Stimulated activated CD8-positive, alpha-beta memory T cell treated with anti-CD3 and anti-CD28 coated beads, Interleukin-2, amount 100 ng/mL, for 1 hour (primary cell): ENCODE results near the gene AGPAT3.
A peak's percentile ranks its signal among the peaks of the same experiment; 100 is the strongest.

Experiments used
- DNase-seq, 2 donors: peaks; one replicate each; pipeline ENCODE4 v3.0.0-alpha.2; 2020; ENCODE audit warnings: low read depth in 2 of 2

Gene AGPAT3

GRCh38 chr21:43935711-43936110 is 70.7 kb downstream of the AGPAT3 start:
- no peak for DNase-seq

DNA sequence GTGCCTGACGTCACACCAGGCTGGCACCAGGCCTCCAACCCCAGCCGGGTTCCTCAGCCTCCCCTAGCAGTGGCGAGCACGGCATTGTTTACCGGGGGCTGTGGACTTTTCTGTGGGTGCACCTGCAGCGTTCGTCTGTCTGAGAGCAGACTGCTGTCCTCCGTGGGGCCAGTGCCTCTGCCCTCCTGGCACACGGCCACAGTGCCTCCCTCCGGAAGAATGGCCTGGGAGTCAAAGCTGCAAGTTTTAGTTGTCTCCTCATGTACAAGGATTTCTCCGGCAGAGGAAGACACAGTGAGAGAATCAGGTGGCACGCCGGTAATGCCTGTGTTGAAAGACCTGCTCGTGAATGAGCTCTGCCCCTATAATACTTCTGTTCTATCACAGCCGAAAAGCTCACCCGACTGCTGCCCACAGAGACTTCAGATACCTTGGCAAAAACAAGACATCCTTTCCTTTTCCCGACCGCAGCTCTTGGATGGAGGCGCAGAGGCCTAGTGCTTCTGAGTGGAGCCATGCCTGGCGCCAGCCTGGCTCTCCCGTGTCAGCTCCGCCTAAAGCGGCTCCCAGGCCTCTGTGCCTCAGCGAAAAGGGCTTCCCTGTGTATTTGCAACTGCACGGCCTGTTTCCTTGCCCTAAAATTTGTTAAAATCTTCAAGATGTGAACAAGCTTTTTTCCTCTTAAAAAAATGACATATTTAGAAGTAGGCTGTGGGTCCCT is 71.4 kb downstream of the AGPAT3 start:
- DNase-seq = no peak

DNA sequence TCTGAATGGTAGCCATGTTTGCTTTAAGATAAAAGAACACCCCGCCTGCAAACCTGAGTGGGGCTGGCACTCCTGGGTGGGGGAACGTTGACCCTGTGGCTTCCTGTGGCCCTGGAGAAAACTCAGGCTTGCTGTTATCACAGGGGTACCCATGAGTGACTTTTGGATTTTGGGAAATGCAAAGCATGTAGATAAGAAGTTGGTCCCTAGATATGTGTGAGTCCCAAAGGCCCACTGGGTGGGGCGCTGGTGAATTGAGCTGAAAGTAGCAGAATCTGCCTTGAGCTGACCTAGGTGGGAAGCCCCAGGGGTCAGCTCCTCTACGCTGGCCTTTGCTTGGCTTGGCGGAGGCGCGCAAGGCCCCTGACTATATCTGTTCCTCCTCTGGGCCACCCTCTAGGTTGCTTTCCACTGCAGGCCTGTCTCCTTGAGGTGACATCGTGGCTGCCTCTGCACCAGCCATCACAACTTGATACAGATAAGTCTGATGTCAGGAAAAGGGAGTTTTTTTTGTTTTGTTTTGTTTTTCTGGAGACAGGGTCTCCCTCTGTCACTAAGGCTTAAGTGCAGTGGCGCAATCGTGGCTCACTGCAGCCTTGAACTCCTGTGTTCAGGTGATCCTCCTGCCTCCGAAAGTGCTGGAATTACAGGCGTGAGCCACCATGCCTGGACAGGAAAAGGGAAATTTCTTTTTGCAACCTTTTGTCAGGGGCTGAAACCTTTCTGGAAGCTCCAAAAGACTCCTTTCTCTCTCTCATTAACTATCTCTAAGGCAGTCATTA is 72.2 kb downstream of the AGPAT3 start:
- no peak for DNase-seq

DNA sequence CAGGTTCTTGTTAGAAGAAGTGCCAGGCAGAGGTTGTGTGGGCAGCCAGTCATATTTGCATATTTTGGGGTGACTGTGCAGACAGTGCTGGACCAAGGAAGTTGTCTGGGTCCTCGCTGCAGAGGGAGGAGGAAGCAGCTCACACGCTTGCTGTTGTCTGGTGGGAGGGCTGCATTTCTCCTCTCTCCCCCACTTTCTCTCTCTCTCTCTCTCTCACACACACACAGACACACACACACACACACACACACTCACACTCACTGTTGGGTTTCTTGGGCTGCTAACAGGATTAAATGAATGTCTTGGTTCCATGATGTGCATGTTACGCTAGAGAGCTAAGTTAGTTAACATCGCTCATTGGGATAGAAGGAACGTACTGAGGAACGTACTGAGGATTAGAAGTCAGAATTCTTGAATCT is 72.9 kb downstream of the AGPAT3 start:
- no peak for DNase-seq

- peak; percentile 74 to 87 for DNase-seq
These were observed 73.9 kb downstream of the AGPAT3 start for GRCh38 chr21:43938751-43939442.

GRCh38 chr21:43939443-43940328 is 74.7 kb downstream of the AGPAT3 start:
- no peak for DNase-seq

DNA sequence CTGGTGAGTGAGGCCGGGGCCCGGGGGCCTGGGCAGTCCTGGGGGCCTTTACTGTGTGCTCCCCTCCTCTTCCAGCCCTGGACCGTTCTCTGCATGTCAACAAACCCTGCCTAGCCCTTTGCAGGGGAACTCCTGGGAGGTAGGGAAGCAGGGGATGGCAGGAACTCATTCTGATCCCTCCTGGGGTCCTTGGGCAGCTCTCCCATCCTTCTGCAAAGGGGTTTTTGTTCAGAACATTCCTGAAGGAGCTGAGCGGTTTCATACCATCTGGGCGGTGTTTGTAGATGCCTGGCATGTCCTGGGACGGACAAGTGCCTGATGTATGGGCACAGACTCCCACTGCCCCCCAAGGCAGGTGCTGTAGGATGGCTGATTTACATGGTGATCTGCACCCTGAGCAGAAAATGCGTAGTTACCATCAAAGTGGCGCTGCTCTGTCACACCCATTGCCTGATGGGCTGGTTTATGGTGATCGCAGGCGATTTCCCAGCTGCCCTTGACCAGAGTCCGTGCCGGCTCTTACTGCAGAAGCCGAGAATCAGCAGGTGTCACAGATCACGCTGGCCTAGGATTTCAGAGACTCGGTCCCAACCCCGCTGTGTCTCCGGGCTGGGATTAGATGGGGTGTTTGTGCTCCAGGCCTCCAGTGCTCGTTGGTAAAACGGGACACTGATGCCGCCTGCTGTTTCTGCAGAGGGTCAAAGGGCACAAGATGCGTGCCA is 75.5 kb downstream of the AGPAT3 start:
- DNase-seq = no peak

GRCh38 chr21:43942201-43942600 is 77.2 kb downstream of the AGPAT3 start:
- no peak for DNase-seq

- no peak for DNase-seq
These were observed 77.6 kb downstream of the AGPAT3 start for GRCh38 chr21:43942621-43943020.

DNA sequence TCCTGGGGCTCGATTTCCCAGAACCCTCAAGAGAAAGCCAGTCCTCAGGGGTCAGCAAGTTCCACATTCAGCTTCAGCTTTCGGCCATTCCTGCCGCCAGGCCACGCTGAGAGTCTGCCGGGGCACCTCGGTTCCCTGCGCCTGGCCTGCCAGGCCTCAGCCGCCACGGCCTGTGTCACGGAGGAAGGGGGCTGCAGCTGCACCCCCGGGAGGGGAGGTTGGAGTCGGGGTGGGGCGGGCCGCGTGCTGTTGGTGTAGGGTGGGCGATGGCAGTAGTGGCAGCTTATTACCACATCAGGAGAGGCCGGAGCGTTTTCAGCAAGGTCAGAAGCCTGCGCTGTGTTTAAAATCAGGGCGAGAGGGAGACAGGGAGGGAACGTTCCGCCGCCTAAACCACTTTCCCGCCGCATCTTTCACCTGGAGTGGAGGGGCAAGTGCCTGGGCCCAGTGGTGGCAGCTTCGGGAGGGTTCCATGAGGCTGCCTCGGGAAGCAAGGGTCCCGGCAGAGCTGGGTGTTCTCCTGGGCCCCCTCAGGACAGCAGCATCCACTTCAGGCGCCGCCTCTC is 78.6 kb downstream of the AGPAT3 start:
- DNase-seq = no peak

DNA sequence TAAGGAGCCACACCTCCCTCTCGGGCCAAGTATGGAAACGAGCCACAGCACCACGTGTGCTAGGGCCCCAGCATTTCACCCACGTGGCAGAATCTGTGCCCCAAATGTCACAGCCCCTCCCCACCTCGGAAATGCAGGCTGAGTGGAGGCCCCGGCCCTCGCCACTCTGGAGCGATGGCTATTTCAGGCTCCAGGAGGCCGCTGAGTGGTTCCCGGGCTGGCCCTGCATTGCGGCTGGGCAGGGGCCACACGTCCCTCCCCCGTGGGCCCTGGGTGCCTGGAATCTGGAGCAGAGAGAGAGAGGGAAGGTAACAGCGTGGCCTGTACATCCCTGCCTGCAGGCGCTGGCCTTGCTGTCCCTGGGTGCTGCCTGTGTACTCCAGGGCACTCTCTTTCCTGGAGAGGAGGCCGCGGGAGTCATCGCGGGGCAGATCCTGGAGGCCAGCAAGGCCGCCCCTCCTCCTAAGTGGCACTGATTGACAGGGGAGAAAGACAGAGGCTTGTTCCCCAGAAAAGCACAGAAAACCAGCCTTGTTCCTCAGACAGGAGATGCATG is 79.1 kb downstream of the AGPAT3 start:
- no peak for DNase-seq

DNA sequence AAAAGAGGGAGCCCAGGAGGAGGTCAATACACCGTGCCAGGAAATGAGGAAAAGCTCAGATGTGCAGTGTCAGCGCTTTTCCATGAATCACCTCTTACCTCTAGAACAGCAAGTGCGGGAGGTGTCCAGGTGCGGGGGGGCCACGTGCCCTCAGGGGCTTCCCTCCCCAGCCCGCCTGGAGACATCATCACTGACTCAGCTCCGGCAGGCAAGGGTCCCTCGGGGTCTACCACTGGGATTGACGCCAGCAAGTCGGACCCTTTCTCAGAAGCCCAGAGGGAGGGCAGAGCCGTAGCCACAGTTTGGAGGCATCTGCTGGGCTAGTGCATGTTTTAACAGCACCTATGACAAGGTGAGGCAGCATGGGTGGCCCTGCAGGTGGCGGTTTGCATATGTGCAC is 79.7 kb downstream of the AGPAT3 start:
- DNase-seq = no peak

DNA sequence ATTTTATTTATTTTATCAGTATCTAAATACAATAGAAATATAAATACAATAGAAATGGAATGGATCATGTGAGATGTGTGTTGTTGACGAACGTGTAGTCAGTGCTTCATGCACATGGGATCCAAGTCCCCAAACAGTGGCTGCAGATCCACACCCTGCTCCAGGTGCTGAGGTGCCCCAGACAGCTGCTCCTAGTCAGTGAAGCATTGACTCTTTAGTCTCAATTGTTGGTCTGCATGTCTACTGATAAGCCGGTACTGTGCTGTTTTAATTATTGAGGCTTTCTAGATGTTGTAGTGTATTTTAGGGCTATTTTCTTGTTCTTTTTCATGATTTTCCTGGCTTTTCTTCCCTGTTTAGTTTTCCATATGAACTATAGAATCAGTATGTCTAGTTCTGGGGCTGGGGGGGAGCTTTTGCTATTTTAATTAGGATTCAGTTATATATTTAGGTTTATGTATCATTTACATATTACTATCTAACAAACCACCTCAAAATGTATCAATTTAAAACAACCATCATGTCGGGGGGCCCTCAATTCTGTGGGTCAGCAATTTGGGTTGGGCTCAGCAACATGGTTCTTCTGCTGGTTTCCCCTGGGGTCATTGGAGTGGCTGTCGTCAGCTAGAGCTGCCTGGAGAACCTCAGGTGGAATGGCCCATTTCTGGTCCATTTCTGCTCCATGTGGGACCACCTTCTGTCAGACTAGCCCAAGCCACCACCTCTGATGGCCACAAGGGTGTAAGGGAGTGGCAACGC is 83.9 kb downstream of the AGPAT3 start:
- no peak for DNase-seq

- no peak for DNase-seq
These were observed 84.6 kb downstream of the AGPAT3 start for GRCh38 chr21:43949499-43950208.

- DNase-seq = no peak
These were observed 85.5 kb downstream of the AGPAT3 start for GRCh38 chr21:43950481-43950880.

GRCh38 chr21:43950936-43951335 is 85.9 kb downstream of the AGPAT3 start:
- no peak for DNase-seq

- DNase-seq = no peak
These were observed 87.1 kb downstream of the AGPAT3 start for GRCh38 chr21:43951911-43952703.

GRCh38 chr21:43953021-43953420 is 88.0 kb downstream of the AGPAT3 start:
- no peak for DNase-seq
